Mucosa of descending colon (tissue), 3 donors: ENCODE results near the gene C7orf33. TPM values are rescaled to one million over a fixed set of nuclear protein-coding genes. Genes with fewer than 3 reads are reported as not detected.

Source experiments
- ATAC-seq: fragments of 200-7000 bp; cut with Tn5 transposase; one replicate; pipeline ENCODE4 v1.9.1; 2020; ENCODE audit warnings: mild to moderate bottlenecking, moderate library complexity
- DNase-seq, 3 donors: peaks; one replicate each; pipeline ENCODE4 v3.0.0-alpha.2; 2020
- H3K36me3 ChIP-seq: fragments of 200-600 bp; one replicate; pipeline ENCODE4 v1.8.0; 2021; ENCODE audit warnings: low read depth, mild to moderate bottlenecking
- H3K4me1 ChIP-seq: fragments of 200-600 bp; one replicate; pipeline ENCODE4 v1.8.0; 2021; ENCODE audit warnings: low read depth, mild to moderate bottlenecking
- H3K4me3 ChIP-seq: fragments of 200-600 bp; one replicate; pipeline ENCODE4 v1.8.0; 2021; ENCODE audit warnings: mild to moderate bottlenecking
- H3K9me3 ChIP-seq: fragments of 200-600 bp; one replicate; pipeline ENCODE4 v1.8.0; 2021; ENCODE audit warnings: mild to moderate bottlenecking
- intact Hi-C, 2 donors: fragments of 100-400 bp; cut with DNase I in 1 of 2; cut with micrococcal nuclease in 1 of 2; formaldehyde crosslinking; loops; one replicate each; pipeline versions ENCODE4 v1.11.0 to v1.11.1; 2022; cut with DNase I, micrococcal nuclease
- total RNA-seq, 3 donors: library from RNA; stranded (reverse); fragmentation: NEBNext Ultra II Directional in 2 of 3; extraction: Animal tissue kit (Norgen Biotek cat#: 25700) in 2 of 3; gene quantifications; one replicate each; pipeline versions ENCODE4 v1.2.1 to v1.2.4, GENCODE V29; 2021 to 2023
- TF ChIP-seq, protein P1 (sequence below): fragments of 200-600 bp; IDR thresholded peaks from one replicate; pipeline ENCODE4 v1.8.0; 2022; ENCODE audit warnings: antibody characterized with exemption, mild to moderate bottlenecking
- donor health status: DM: no; HTN: no; CAD: no; lungs with moderate emphysema.
- donor health status: DM: no; HTN: no; CAD: no.
- donor health status: DM: no; HTN: yes; CAD: no.

Gene C7orf33
- total RNA-seq, 3 donors from 2014 or later: not detected

DNA sequence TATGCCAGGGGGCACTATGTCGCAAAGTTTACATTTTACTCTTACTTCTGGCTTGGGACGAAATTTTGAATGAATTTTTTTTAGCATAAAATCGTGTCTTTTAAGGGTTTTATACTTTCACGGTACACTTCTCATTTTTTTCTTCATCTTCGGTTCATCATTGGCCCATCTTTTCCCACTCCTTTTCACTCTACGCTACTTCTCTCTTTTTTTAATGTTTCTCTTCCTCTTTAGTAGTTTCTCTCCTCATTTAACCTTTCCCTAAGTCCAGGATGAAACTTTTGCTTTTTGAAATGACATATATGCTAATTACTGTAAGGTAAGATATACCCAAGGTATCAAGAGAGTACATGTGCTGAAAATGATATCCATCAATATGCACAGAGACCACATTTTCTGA is 39.5 kb downstream of the C7orf33 start:
- DNase-seq: no peak
- H3K4me1 ChIP-seq: no peaks in the 10 kb centered on the region
- H3K36me3 ChIP-seq: no peaks in the 10 kb centered on the region
- TF ChIP-seq, protein P1, sequence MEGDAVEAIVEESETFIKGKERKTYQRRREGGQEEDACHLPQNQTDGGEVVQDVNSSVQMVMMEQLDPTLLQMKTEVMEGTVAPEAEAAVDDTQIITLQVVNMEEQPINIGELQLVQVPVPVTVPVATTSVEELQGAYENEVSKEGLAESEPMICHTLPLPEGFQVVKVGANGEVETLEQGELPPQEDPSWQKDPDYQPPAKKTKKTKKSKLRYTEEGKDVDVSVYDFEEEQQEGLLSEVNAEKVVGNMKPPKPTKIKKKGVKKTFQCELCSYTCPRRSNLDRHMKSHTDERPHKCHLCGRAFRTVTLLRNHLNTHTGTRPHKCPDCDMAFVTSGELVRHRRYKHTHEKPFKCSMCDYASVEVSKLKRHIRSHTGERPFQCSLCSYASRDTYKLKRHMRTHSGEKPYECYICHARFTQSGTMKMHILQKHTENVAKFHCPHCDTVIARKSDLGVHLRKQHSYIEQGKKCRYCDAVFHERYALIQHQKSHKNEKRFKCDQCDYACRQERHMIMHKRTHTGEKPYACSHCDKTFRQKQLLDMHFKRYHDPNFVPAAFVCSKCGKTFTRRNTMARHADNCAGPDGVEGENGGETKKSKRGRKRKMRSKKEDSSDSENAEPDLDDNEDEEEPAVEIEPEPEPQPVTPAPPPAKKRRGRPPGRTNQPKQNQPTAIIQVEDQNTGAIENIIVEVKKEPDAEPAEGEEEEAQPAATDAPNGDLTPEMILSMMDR: no peak
- no peaks in the 10 kb centered on the region for H3K9me3 ChIP-seq
- no peak for ATAC-seq
- intact Hi-C loops: no loop called here
- no peak overlapping the region for H3K4me3 ChIP-seq

DNA sequence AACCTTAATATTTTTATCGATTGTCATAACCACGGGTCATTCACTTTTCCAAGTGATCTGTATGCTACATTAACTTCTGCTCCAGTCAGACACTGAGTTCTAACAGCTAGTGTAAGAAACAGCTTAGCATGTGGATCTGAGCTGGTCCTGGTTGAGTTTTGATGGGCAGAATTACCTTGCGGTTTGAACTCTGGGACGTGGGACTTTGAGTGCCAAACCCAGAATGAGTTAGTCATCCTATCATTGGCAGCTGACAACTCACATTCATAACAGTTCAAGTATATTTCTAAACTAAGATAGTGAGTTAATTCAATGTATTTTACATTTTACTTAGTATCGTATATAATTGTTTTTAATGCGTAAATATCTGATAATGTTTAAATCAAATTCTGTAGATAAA is 43.2 kb downstream of the C7orf33 start:
- intact Hi-C loops: no loop called here
- Histone ChIP-seq H3K4me3 (no peak overlapping the region), H3K4me1 (no peaks in the 10 kb centered on the region), H3K36me3 (no peaks in the 10 kb centered on the region), H3K9me3 (no peaks in the 10 kb centered on the region)
- TF ChIP-seq, protein P1: no peak
- DNase-seq: no peak
- no peak for ATAC-seq

- no peak for ATAC-seq
- Histone ChIP-seq H3K36me3 (no peaks in the 10 kb centered on the region), H3K4me1 (no peaks in the 10 kb centered on the region), H3K9me3 (no peaks in the 10 kb centered on the region), H3K4me3 (no peak overlapping the region)
- TF ChIP-seq, protein P1: no peak
- intact Hi-C loops: no loop called here
- no peak for DNase-seq
Observed at GRCh38 chr7:148637094-148637493, 46.5 kb downstream of the C7orf33 start.

- no peaks in the 10 kb centered on the region for H3K9me3 ChIP-seq
- H3K4me1 ChIP-seq: no peaks in the 10 kb centered on the region
- intact Hi-C loops: no loop called here
- H3K36me3 ChIP-seq: no peaks in the 10 kb centered on the region
- ATAC-seq (no peak), DNase-seq (no peak)
- H3K4me3 ChIP-seq: no peak overlapping the region
- TF ChIP-seq, protein P1: no peak
Observed at GRCh38 chr7:148645898-148646297, 55.3 kb downstream of the C7orf33 start.

GRCh38 chr7:148650232-148650858 is 59.8 kb downstream of the C7orf33 start:
- DNase-seq: no peak
- intact Hi-C loops: no loop called here

More at GRCh38 chr7:148650232-148650858, 59.8 kb downstream of the C7orf33 start:
- Histone ChIP-seq H3K4me3 (no peak overlapping the region), H3K9me3 (no peaks in the 10 kb centered on the region), H3K36me3 (no peaks in the 10 kb centered on the region), H3K4me1 (no peaks in the 10 kb centered on the region)
- TF ChIP-seq, protein P1: no peak
- no peak for ATAC-seq
